Activated naive CD8-positive, alpha-beta T cell treated with anti-CD3 and anti-CD28 coated beads, Interleukin-2, amount 50 U/mL, for 24 hours (primary cell): ENCODE data around the gene SSBP3.
A peak's percentile ranks its signal among the peaks of the same experiment; 100 is the strongest.

ENCODE experiments used
- ATAC-seq: fragments of 150-1000 bp; cut with Tn5 transposase; one replicate; pipeline ENCODE4 v1.10.0; 2021
- DNase-seq: peaks from one replicate; pipeline ENCODE4 v3.0.0; 2021
- H3K27ac Mint-ChIP-seq: one replicate; pipeline ENCODE4 v1.8.0; 2021; ENCODE audit warnings: mild to moderate bottlenecking, mixed read lengths
- H3K27me3 Mint-ChIP-seq: one replicate; pipeline ENCODE4 v1.8.0; 2021; ENCODE audit warnings: mixed read lengths
- H3K36me3 Mint-ChIP-seq: one replicate; pipeline ENCODE4 v1.8.0; 2021; ENCODE audit warnings: low read depth, mixed read lengths
- H3K4me1 Mint-ChIP-seq: one replicate; pipeline ENCODE4 v1.8.0; 2021; ENCODE audit warnings: mixed read lengths
- H3K4me3 Mint-ChIP-seq: one replicate; pipeline ENCODE4 v1.8.0; 2021; ENCODE audit warnings: mild to moderate bottlenecking, moderate library complexity, mixed read lengths
- H3K9me3 Mint-ChIP-seq: one replicate; pipeline ENCODE4 v1.8.0; 2021; ENCODE audit warnings: mixed read lengths

SSBP3 gene

GRCh38 chr1:54289712-54290233 is 116.4 kb downstream of the SSBP3 start:
- H3K36me3 Mint-ChIP-seq, result peaks cover 3% of the 10 kb centered on the region
- H3K27me3 Mint-ChIP-seq, result no peaks in the 10 kb centered on the region
- H3K9me3 Mint-ChIP-seq, result no peaks in the 10 kb centered on the region
- H3K4me1 Mint-ChIP-seq, result peaks cover 81% of the 10 kb centered on the region
- H3K4me3 Mint-ChIP-seq, result no peak overlapping the region
- ATAC-seq (no peak), DNase-seq (no peak)
- H3K27ac Mint-ChIP-seq, result peak overlapping the region; percentile 17

GRCh38 chr1:54287801-54288211 is 118.4 kb downstream of the SSBP3 start:
- ATAC-seq, result no peak
- Mint-ChIP-seq H3K27ac (peak overlapping the region; percentile 96), H3K27me3 (no peaks in the 10 kb centered on the region), H3K9me3 (no peaks in the 10 kb centered on the region), H3K4me3 (peak overlapping the region; percentile 72), H3K4me1 (peaks cover 85% of the 10 kb centered on the region), H3K36me3 (peaks cover 1% of the 10 kb centered on the region)
- DNase-seq, result no peak

- ATAC-seq (peak; percentile 87), DNase-seq (peak; percentile 76)
- Mint-ChIP-seq H3K4me3 (peak overlapping the region; percentile 72), H3K9me3 (no peaks in the 10 kb centered on the region), H3K4me1 (peaks cover 87% of the 10 kb centered on the region), H3K36me3 (peaks cover 1% of the 10 kb centered on the region), H3K27ac (peak overlapping the region; percentile 96), H3K27me3 (no peaks in the 10 kb centered on the region)
Measured at GRCh38 chr1:54287176-54287650, 119.0 kb downstream of the SSBP3 start.

GRCh38 chr1:54285815-54286345 is 120.3 kb downstream of the SSBP3 start:
- H3K27ac Mint-ChIP-seq, result peak overlapping the region; percentile 96
- H3K9me3 Mint-ChIP-seq, result no peaks in the 10 kb centered on the region
- H3K27me3 Mint-ChIP-seq, result no peaks in the 10 kb centered on the region
- H3K36me3 Mint-ChIP-seq, result peaks cover 1% of the 10 kb centered on the region
- peak overlapping the region; percentile 69 for H3K4me3 Mint-ChIP-seq
- peaks cover 91% of the 10 kb centered on the region for H3K4me1 Mint-ChIP-seq
- ATAC-seq, result no peak
- DNase-seq, result no peak

GRCh38 chr1:54284781-54285529 is 121.2 kb downstream of the SSBP3 start:
- Mint-ChIP-seq H3K36me3 (peaks cover 6% of the 10 kb centered on the region), H3K9me3 (no peaks in the 10 kb centered on the region), H3K27me3 (no peaks in the 10 kb centered on the region), H3K4me1 (peaks cover 91% of the 10 kb centered on the region), H3K4me3 (peak overlapping the region; percentile 69), H3K27ac (peak overlapping the region; percentile 96)
- DNase-seq, result no peak
- peak; percentile 54 for ATAC-seq

GRCh38 chr1:54283635-54284385 is 122.4 kb downstream of the SSBP3 start:
- DNase-seq (no peak), ATAC-seq (no peak)
- Mint-ChIP-seq H3K4me3 (no peak overlapping the region), H3K36me3 (peaks cover 8% of the 10 kb centered on the region), H3K27me3 (no peaks in the 10 kb centered on the region), H3K9me3 (no peaks in the 10 kb centered on the region), H3K27ac (peak overlapping the region; percentile 51), H3K4me1 (peaks cover 81% of the 10 kb centered on the region)

GRCh38 chr1:54282101-54282847 is 123.9 kb downstream of the SSBP3 start:
- Mint-ChIP-seq H3K36me3 (peaks cover 8% of the 10 kb centered on the region), H3K27ac (no peak overlapping the region), H3K9me3 (no peaks in the 10 kb centered on the region), H3K27me3 (no peaks in the 10 kb centered on the region), H3K4me1 (peaks cover 79% of the 10 kb centered on the region), H3K4me3 (no peak overlapping the region)
- ATAC-seq, result no peak
- no peak for DNase-seq

- peaks cover 71% of the 10 kb centered on the region for H3K4me1 Mint-ChIP-seq
- no peaks in the 10 kb centered on the region for H3K27me3 Mint-ChIP-seq
- no peaks in the 10 kb centered on the region for H3K9me3 Mint-ChIP-seq
- DNase-seq (no peak), ATAC-seq (no peak)
- H3K27ac Mint-ChIP-seq, result peak overlapping the region; percentile 70
- H3K36me3 Mint-ChIP-seq, result peaks cover 9% of the 10 kb centered on the region
- H3K4me3 Mint-ChIP-seq, result peak overlapping the region; percentile 14
Measured at GRCh38 chr1:54280651-54281050, 125.5 kb downstream of the SSBP3 start.

GRCh38 chr1:54279457-54279856 is 126.7 kb downstream of the SSBP3 start:
- H3K36me3 Mint-ChIP-seq, result peaks cover 9% of the 10 kb centered on the region
- H3K27ac Mint-ChIP-seq, result no peak overlapping the region
- ATAC-seq (no peak), DNase-seq (no peak)
- H3K4me1 Mint-ChIP-seq, result peaks cover 59% of the 10 kb centered on the region
- no peaks in the 10 kb centered on the region for H3K27me3 Mint-ChIP-seq
- H3K4me3 Mint-ChIP-seq, result no peak overlapping the region
- no peaks in the 10 kb centered on the region for H3K9me3 Mint-ChIP-seq

GRCh38 chr1:54278941-54279422 is 127.2 kb downstream of the SSBP3 start:
- no peak overlapping the region for H3K27ac Mint-ChIP-seq
- peaks cover 9% of the 10 kb centered on the region for H3K36me3 Mint-ChIP-seq
- H3K4me3 Mint-ChIP-seq, result no peak overlapping the region
- H3K9me3 Mint-ChIP-seq, result no peaks in the 10 kb centered on the region
- H3K27me3 Mint-ChIP-seq, result no peaks in the 10 kb centered on the region
- ATAC-seq (no peak), DNase-seq (no peak)
- peaks cover 55% of the 10 kb centered on the region for H3K4me1 Mint-ChIP-seq

- peak overlapping the region; percentile 41 for H3K27ac Mint-ChIP-seq
- H3K36me3 Mint-ChIP-seq, result peaks cover 9% of the 10 kb centered on the region
- H3K4me3 Mint-ChIP-seq, result no peak overlapping the region
- no peaks in the 10 kb centered on the region for H3K9me3 Mint-ChIP-seq
- H3K4me1 Mint-ChIP-seq, result peaks cover 47% of the 10 kb centered on the region
- DNase-seq, result no peak
- no peaks in the 10 kb centered on the region for H3K27me3 Mint-ChIP-seq
- ATAC-seq, result no peak
Measured at GRCh38 chr1:54277451-54278341, 128.5 kb downstream of the SSBP3 start.

GRCh38 chr1:54276617-54277450 is 129.4 kb downstream of the SSBP3 start:
- no peak for ATAC-seq
- peaks cover 41% of the 10 kb centered on the region for H3K4me1 Mint-ChIP-seq
- H3K27me3 Mint-ChIP-seq, result no peaks in the 10 kb centered on the region
- peak overlapping the region; percentile 41 for H3K27ac Mint-ChIP-seq
- DNase-seq, result no peak
- no peak overlapping the region for H3K4me3 Mint-ChIP-seq
- peaks cover 9% of the 10 kb centered on the region for H3K36me3 Mint-ChIP-seq
- no peaks in the 10 kb centered on the region for H3K9me3 Mint-ChIP-seq

- H3K9me3 Mint-ChIP-seq, result no peaks in the 10 kb centered on the region
- DNase-seq (no peak), ATAC-seq (no peak)
- peaks cover 27% of the 10 kb centered on the region for H3K4me1 Mint-ChIP-seq
- no peak overlapping the region for H3K4me3 Mint-ChIP-seq
- no peak overlapping the region for H3K27ac Mint-ChIP-seq
- H3K36me3 Mint-ChIP-seq, result peaks cover 8% of the 10 kb centered on the region
- H3K27me3 Mint-ChIP-seq, result no peaks in the 10 kb centered on the region
Measured at GRCh38 chr1:54275349-54275748, 130.8 kb downstream of the SSBP3 start.
